Nephron (organoid): ENCODE measurements around the gene CDK12.

Experiments
- H3K27ac Mint-ChIP-seq, 3 experiments: 2 replicates each; pipeline ENCODE4 v1.8.0; 2020; ENCODE audit warnings: mixed read lengths in 3 of 3, mild to moderate bottlenecking in 2 of 3, moderate library complexity in 1 of 3
- H3K27me3 Mint-ChIP-seq: 2 replicates; pipeline ENCODE4 v1.8.0; 2021; ENCODE audit warnings: low read depth, mild to moderate bottlenecking, moderate library complexity, mixed read lengths
- H3K36me3 Mint-ChIP-seq: 2 replicates; pipeline ENCODE4 v1.8.0; 2020; ENCODE audit warnings: low read depth, mixed read lengths
- H3K4me1 Mint-ChIP-seq: 2 replicates; pipeline ENCODE4 v1.8.0; 2020; ENCODE audit warnings: mixed read lengths
- H3K4me3 Mint-ChIP-seq, 3 experiments: 2 replicates each; pipeline ENCODE4 v1.8.0; 2020; ENCODE audit warnings: mild to moderate bottlenecking in 3 of 3, mixed read lengths in 3 of 3, moderate library complexity in 2 of 3
- H3K9me3 Mint-ChIP-seq: 2 replicates; pipeline ENCODE4 v1.8.0; 2020; ENCODE audit warnings: mixed read lengths
- TF ChIP-seq, protein P1 (sequence below), 3 experiments: fragments of 200-600 bp; sonication (generic); IDR thresholded peaks; one replicate each; pipeline ENCODE4 v1.5.0; 2021; ENCODE audit warnings: antibody characterized with exemption in 3 of 3; ENCODE audit not compliant: unreplicated experiment in 3 of 3

CDK12 gene

DNA sequence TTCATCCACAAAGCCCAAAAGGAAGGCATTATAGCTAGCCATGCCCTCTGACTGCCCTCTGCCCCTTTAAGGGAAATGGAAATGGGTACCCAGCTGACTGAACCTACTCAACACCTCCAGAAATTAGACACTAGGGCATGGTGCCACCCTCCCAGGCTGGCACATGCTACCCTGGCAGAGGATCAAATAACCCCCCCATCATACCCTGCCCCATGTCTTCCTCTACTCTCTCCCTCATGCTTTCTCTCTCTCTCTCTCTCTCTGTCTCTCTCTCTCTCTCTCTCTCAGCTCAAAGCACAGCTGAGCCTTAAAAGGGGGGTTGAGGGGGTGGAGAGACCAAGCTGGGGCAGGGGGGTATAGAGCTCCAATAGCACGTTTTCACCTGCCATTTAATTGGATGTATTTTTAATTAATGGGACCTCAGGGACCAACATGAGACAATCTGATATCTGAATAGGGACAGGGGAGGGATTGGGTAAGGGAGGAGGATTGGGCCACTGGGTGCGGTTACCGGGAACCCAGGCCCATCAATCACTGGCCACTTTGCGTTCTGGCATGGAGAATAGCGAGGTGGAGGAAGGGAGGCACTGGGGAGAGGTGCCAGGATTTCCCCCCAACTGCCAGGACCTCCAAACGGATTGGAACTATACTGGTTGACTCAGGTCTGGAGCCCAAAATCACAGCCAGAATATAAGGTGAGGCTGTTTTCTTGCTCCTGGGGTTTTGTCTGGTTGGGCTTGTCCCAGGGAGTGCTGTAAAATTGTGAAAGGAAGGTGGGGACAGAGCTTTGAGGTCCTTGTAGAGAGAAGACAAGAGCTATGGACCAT lies 88.7 kb downstream of the CDK12 start:
- TF ChIP-seq, protein P1, sequence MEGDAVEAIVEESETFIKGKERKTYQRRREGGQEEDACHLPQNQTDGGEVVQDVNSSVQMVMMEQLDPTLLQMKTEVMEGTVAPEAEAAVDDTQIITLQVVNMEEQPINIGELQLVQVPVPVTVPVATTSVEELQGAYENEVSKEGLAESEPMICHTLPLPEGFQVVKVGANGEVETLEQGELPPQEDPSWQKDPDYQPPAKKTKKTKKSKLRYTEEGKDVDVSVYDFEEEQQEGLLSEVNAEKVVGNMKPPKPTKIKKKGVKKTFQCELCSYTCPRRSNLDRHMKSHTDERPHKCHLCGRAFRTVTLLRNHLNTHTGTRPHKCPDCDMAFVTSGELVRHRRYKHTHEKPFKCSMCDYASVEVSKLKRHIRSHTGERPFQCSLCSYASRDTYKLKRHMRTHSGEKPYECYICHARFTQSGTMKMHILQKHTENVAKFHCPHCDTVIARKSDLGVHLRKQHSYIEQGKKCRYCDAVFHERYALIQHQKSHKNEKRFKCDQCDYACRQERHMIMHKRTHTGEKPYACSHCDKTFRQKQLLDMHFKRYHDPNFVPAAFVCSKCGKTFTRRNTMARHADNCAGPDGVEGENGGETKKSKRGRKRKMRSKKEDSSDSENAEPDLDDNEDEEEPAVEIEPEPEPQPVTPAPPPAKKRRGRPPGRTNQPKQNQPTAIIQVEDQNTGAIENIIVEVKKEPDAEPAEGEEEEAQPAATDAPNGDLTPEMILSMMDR (IDR thresholded peaks at IDR 0.05; ENCODE audit: unreplicated experiment in 3 of 3), result no peak
- no peaks in the 10 kb centered on the region for H3K9me3 Mint-ChIP-seq
- no peak overlapping the region for H3K27ac Mint-ChIP-seq
- H3K27me3 Mint-ChIP-seq, result no peaks in the 10 kb centered on the region
- H3K4me3 Mint-ChIP-seq, result no peak overlapping the region
- no peaks in the 10 kb centered on the region for H3K4me1 Mint-ChIP-seq
- H3K36me3 Mint-ChIP-seq, result peaks cover 63% of the 10 kb centered on the region

DNA sequence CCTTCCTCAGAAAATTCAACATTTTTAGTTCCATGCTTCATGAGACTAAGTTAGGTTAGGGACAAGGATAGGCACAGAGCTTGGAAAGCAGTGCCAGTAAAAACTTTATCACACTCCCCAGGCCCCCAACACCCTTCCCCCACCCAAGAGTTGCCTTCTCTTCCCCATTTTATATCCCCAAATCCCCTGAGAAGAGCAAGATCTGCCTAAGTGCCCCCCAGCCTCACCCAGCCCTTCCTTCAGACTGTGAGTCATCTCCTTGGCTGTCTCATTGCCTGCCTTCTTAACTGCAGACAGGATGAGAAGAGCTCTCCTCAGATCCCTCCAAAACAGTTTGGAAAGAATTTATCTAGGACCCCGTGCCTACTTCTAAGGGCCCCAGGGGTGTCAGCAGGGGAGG lies 90.6 kb downstream of the CDK12 start:
- H3K36me3 Mint-ChIP-seq, result peaks cover 66% of the 10 kb centered on the region
- no peaks in the 10 kb centered on the region for H3K27me3 Mint-ChIP-seq
- TF ChIP-seq, protein P1 (IDR thresholded peaks at IDR 0.05; ENCODE audit: unreplicated experiment in 3 of 3), result no peak
- peaks cover 10% of the 10 kb centered on the region for H3K4me1 Mint-ChIP-seq
- no peaks in the 10 kb centered on the region for H3K9me3 Mint-ChIP-seq
- no peak overlapping the region for H3K4me3 Mint-ChIP-seq
- no peak overlapping the region for H3K27ac Mint-ChIP-seq

DNA sequence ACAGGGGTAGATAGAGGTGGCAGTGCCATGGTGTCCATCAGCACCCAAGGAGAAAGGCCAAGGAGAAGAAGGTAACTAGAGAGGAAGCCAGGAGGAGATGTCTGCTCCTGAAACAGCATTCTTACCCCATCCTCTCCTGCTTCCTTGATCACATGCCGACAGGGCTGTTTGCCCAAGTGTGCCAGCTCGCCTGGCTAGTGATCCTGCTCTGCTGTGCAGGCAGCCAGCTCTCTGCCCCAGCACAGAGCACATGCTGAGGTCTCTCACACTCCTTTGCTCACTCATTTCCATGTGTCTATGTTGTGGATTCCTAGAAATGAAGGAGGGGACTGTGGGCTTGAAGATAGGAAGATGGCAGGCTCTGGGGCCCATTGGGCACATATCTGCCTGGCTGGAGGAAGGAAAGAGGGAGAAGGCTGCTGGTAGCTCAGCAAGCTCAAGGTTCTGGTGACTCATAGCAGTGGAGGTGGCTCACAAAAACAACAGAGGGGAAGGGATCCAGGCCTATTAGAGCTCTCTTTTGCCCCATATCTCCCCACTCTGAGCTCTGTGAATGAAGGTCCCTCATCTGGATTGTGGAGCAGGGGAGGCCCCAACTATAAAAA lies 92.2 kb downstream of the CDK12 start:
- H3K9me3 Mint-ChIP-seq, result no peaks in the 10 kb centered on the region
- peaks cover 68% of the 10 kb centered on the region for H3K36me3 Mint-ChIP-seq
- no peak overlapping the region for H3K4me3 Mint-ChIP-seq
- H3K27me3 Mint-ChIP-seq, result no peaks in the 10 kb centered on the region
- H3K27ac Mint-ChIP-seq, result no peak overlapping the region
- H3K4me1 Mint-ChIP-seq, result peaks cover 13% of the 10 kb centered on the region
- TF ChIP-seq, protein P1 (IDR thresholded peaks at IDR 0.05; ENCODE audit: unreplicated experiment in 3 of 3), result no peak

DNA sequence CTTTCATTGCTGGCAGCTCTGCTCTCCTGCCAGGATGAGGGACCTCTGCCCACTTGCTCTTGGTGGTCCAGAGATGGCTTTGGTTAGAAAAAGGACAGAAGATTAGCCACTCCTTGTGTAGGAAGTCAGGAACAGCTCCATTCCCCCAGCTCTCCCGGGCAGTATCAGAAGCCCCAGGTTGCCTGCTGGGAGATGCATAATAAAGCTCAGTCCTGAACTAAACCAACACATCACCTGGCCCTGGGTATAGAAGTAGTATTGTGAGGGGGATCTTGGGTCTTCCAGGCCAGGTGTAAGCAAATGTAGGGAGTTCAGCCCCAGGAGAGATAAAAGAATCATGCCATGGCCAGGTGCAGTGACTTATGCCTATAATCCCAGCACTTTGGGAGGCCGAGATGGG lies 94.1 kb downstream of the CDK12 start:
- Mint-ChIP-seq H3K4me3 (no peak overlapping the region), H3K36me3 (peaks cover 63% of the 10 kb centered on the region), H3K4me1 (peaks cover 13% of the 10 kb centered on the region), H3K27me3 (no peaks in the 10 kb centered on the region), H3K9me3 (no peaks in the 10 kb centered on the region), H3K27ac (no peak overlapping the region)
- TF ChIP-seq, protein P1 (IDR thresholded peaks at IDR 0.05; ENCODE audit: unreplicated experiment in 3 of 3), result no peak

DNA sequence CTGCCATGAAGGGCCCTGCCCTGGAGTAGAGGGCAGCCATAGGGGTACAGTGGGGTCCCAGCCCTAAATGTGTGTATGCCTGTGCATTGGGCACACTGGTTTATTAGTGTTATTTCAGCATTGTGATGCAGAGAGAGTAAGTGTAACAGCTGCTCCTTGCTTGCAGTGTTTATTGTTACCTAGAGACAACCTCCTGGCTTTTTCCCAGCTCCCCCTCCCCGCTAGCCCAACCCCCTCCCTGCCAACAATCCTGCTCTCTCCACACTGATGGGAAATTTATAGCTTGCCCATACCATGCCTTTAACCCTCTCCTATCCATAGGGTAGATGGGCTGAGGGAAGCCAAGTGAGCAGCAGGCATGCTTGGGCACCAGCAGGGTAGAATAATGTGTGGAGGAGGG lies 95.1 kb downstream of the CDK12 start:
- H3K27me3 Mint-ChIP-seq, result no peaks in the 10 kb centered on the region
- peaks cover 58% of the 10 kb centered on the region for H3K36me3 Mint-ChIP-seq
- H3K4me1 Mint-ChIP-seq, result peaks cover 13% of the 10 kb centered on the region
- H3K4me3 Mint-ChIP-seq, result no peak overlapping the region
- no peaks in the 10 kb centered on the region for H3K9me3 Mint-ChIP-seq
- H3K27ac Mint-ChIP-seq, result peak overlapping the region in 1 of 3 experiments; percentile 38
- TF ChIP-seq, protein P1 (IDR thresholded peaks at IDR 0.05; ENCODE audit: unreplicated experiment in 3 of 3), result no peak
